Stimulated activated naive CD4-positive, alpha-beta T cell (primary cell): Measurements from ENCODE around the gene KRTAP12-1.
"Not testable (repeated sequence)": the region's sequence is repeated elsewhere in the genome, so short reads cannot be mapped to it uniquely, and the experiment has no call there.

Source experiments
- DNase-seq, 6 experiments: peaks; one replicate each; lab custom pipeline; 2025; lab: John Stamatoyannopoulos, UW

The KRTAP12-1 gene

GRCh38 chr21:44644878-44645277, 37.1 kb downstream of the KRTAP12-1 start:
- DNase-seq, result no peak

- DNase-seq, result no peak
Measured at GRCh38 chr21:44643741-44644310, 38.1 kb downstream of the KRTAP12-1 start.

- no peak for DNase-seq
Measured at GRCh38 chr21:44640761-44641160, 41.2 kb downstream of the KRTAP12-1 start.

GRCh38 chr21:44639331-44639655, 42.7 kb downstream of the KRTAP12-1 start:
- no peak for DNase-seq

GRCh38 chr21:44638506-44639330, 43.2 kb downstream of the KRTAP12-1 start:
- not testable (repeated sequence) for DNase-seq

GRCh38 chr21:44637851-44638348, 44.1 kb downstream of the KRTAP12-1 start:
- not testable (repeated sequence) for DNase-seq

- no peak for DNase-seq
Measured at GRCh38 chr21:44637018-44637850, 44.7 kb downstream of the KRTAP12-1 start, which contains the start of gene KRTAP10-10. Gene KRTAP10-10, plus strand, starts transcription at chr21:44637356. Its CDS starts 62 bp downstream, at chr21:44637418.

- no peak for DNase-seq
Measured at GRCh38 chr21:44636209-44637017, 45.5 kb downstream of the KRTAP12-1 start.

GRCh38 chr21:44632067-44632466, 49.9 kb downstream of the KRTAP12-1 start:
- DNase-seq, result no peak
